Natural killer cell (primary cell): ENCODE data around the gene OVCH1. TPM values are rescaled to one million over a fixed set of nuclear protein-coding genes. Genes with fewer than 3 reads are reported as not detected.
"Not testable (repeated sequence)": the region's sequence is repeated elsewhere in the genome, so short reads cannot be mapped to it uniquely, and the experiment has no call there.

Experiments used
- ATAC-seq, 3 donors: fragments of 150-1000 bp in 2 of 3; fragments of 200-7000 bp in 1 of 3; cut with Tn5 transposase; 1 replicate in 1 of 3; 2 replicates in 2 of 3; pipeline ENCODE4 v1.10.0; 2021; ENCODE audit warnings: mild to moderate bottlenecking in 2 of 3, moderate library complexity in 2 of 3
- DNase-seq, 2 donors: peaks; one replicate each; pipeline versions ENCODE4 v3.0.0 to v3.0.0-alpha.2; 2013 to 2021; ENCODE audit warnings: mixed read lengths in 1 of 2
- H3K27ac ChIP-seq: one replicate; pipeline ENCODE4 v1.5.1; 2013; ENCODE audit warnings: mild to moderate bottlenecking, low read length
- H3K27me3 ChIP-seq: one replicate; pipeline ENCODE4 v1.6.1; 2013; ENCODE audit warnings: low read length; ENCODE audit not compliant: control insufficient read depth, insufficient read depth
- H3K36me3 ChIP-seq: one replicate; pipeline ENCODE4 v1.6.1; 2013; ENCODE audit warnings: low read length; ENCODE audit not compliant: control insufficient read depth, insufficient read depth
- H3K4me1 ChIP-seq: one replicate; pipeline ENCODE4 v1.6.1; 2013; ENCODE audit warnings: low read length; ENCODE audit not compliant: control insufficient read depth, insufficient read depth
- H3K4me3 ChIP-seq: one replicate; pipeline ENCODE4 v1.5.1; 2013; ENCODE audit warnings: low read length
- H3K9me3 ChIP-seq: one replicate; pipeline ENCODE4 v1.6.1; 2013; ENCODE audit warnings: low read length; ENCODE audit not compliant: control insufficient read depth, insufficient read depth
- H3K27ac Mint-ChIP-seq, 2 donors: one replicate each; pipeline ENCODE4 v1.8.0; 2022; ENCODE audit warnings: mild to moderate bottlenecking in 2 of 2, mixed read lengths in 2 of 2, moderate library complexity in 1 of 2
- H3K27me3 Mint-ChIP-seq, 2 donors: one replicate each; pipeline ENCODE4 v1.8.0; 2022; ENCODE audit warnings: low read depth in 2 of 2, mixed read lengths in 2 of 2
- H3K36me3 Mint-ChIP-seq: one replicate; pipeline ENCODE4 v1.8.0; 2022; ENCODE audit warnings: mixed read lengths
- H3K4me1 Mint-ChIP-seq, 2 donors: one replicate each; pipeline ENCODE4 v1.8.0; 2022; ENCODE audit warnings: mixed read lengths in 2 of 2
- H3K4me3 Mint-ChIP-seq: one replicate; pipeline ENCODE4 v1.8.0; 2022; ENCODE audit warnings: mild to moderate bottlenecking, moderate library complexity, mixed read lengths
- H3K9me3 Mint-ChIP-seq, 2 donors: one replicate each; pipeline ENCODE4 v1.8.0; 2022; ENCODE audit warnings: mixed read lengths in 2 of 2
- WGBS: methylation state at CpG from one replicate; pipeline ENCODE4 v1.1.7; 2013; ENCODE audit warnings: missing lambda C conversion rate; ENCODE audit not compliant: insufficient coverage; 5-methylcytosine and 5-hydroxymethylcytosine counted together
- intact Hi-C: fragments of 100-400 bp; cut with micrococcal nuclease; formaldehyde crosslinking; loops from one replicate; pipeline ENCODE4 v1.14.2; 2022
- total RNA-seq, 4 donors: library from RNA; stranded (reverse); fragments of 120-200 nt in 1 of 4; gene quantifications; one replicate each; pipeline versions ENCODE4 v1.2.3 to v1.2.4, GENCODE V29; 2013 to 2022
- TF ChIP-seq, protein P1 (sequence below): fragments of 200-600 bp; IDR thresholded peaks from one replicate; pipeline ENCODE4 v1.8.0; 2022; ENCODE audit warnings: antibody characterized with exemption

The OVCH1 gene
- total RNA-seq, 3 donors from 2014 or later (not counting 1 experiment from before 2014, with no cell fraction given), result not detected

DNA sequence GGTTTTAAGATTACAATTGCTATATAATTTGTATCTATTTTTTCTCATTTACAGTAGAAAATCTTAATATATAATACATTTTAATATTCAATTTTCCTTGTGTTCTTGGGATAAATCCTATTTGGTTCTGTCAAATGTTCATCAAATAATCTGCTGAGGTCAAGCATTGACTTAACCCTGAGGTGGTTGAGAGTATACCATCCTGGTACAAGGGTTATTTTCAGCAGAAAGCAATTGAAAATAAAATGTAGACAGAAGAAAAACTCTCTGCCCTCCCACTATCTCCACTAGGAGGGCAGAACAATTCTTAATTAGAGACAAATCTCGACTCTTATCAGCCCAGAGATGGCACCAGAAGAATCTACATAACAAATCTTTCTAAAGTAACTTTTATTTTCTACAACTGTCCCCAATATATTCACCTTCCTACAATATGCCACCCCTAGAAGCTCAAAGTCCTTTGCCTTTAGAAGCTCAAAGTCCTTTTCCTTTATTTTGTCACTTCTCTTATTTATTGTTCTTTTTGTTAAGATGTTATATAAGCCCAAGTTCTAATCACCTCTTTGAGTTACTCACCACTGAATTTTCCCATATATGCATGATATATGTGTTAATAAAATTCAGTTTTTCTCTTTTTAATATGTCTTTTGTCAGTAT is 58.6 kb downstream of the OVCH1 start:
- Histone ChIP-seq H3K27me3 (peaks cover 2% of the 10 kb centered on the region), H3K4me3 (no peak overlapping the region), H3K4me1 (no peaks in the 10 kb centered on the region), H3K27ac (no peak overlapping the region), H3K9me3 (no peaks in the 10 kb centered on the region), H3K36me3 (no peaks in the 10 kb centered on the region)
- no peaks in the 10 kb centered on the region for H3K9me3 Mint-ChIP-seq
- TF ChIP-seq, protein P1, sequence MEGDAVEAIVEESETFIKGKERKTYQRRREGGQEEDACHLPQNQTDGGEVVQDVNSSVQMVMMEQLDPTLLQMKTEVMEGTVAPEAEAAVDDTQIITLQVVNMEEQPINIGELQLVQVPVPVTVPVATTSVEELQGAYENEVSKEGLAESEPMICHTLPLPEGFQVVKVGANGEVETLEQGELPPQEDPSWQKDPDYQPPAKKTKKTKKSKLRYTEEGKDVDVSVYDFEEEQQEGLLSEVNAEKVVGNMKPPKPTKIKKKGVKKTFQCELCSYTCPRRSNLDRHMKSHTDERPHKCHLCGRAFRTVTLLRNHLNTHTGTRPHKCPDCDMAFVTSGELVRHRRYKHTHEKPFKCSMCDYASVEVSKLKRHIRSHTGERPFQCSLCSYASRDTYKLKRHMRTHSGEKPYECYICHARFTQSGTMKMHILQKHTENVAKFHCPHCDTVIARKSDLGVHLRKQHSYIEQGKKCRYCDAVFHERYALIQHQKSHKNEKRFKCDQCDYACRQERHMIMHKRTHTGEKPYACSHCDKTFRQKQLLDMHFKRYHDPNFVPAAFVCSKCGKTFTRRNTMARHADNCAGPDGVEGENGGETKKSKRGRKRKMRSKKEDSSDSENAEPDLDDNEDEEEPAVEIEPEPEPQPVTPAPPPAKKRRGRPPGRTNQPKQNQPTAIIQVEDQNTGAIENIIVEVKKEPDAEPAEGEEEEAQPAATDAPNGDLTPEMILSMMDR, result no peak
- H3K4me1 Mint-ChIP-seq, result no peaks in the 10 kb centered on the region
- ATAC-seq (no peak), DNase-seq (no peak)
- no peak overlapping the region for H3K27ac Mint-ChIP-seq
- 50% methylated on average over 1 of the region's 1 CpG for WGBS
- H3K4me3 Mint-ChIP-seq, result no peak overlapping the region
- H3K36me3 Mint-ChIP-seq, result no peaks in the 10 kb centered on the region
- intact Hi-C loops, result no loop called here
- H3K27me3 Mint-ChIP-seq, result no peaks in the 10 kb centered on the region

DNA sequence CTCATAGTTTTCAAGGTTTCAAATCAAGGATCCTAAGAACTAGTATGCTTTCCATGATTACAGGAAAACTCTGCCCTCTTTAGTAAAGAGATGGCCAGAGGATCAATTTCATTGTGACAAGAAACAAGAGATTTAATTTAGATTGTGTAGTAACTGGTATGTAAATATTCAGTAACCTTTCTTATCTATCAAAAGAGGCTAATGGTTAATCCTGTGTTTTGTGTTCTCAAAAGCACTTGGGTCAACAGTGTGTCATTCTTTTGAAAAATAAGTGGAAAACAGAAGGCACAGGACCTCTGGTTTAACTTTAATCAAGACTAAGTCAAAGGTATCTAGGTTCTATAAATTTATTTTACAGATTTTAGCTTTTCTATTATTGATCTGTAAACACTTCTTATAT is 59.9 kb downstream of the OVCH1 start:
- H3K27me3 ChIP-seq, result peaks cover 2% of the 10 kb centered on the region
- no peaks in the 10 kb centered on the region for H3K36me3 ChIP-seq
- H3K4me3 ChIP-seq, result no peak overlapping the region
- DNase-seq (no peak), ATAC-seq (no peak)
- no peaks in the 10 kb centered on the region for H3K4me1 ChIP-seq
- Mint-ChIP-seq H3K4me1 (no peaks in the 10 kb centered on the region), H3K4me3 (no peak overlapping the region), H3K36me3 (no peaks in the 10 kb centered on the region), H3K27ac (no peak overlapping the region), H3K9me3 (no peaks in the 10 kb centered on the region), H3K27me3 (no peaks in the 10 kb centered on the region)
- H3K27ac ChIP-seq, result no peak overlapping the region
- H3K9me3 ChIP-seq, result no peaks in the 10 kb centered on the region
- TF ChIP-seq, protein P1, result no peak
- intact Hi-C loops, result no loop called here

DNA sequence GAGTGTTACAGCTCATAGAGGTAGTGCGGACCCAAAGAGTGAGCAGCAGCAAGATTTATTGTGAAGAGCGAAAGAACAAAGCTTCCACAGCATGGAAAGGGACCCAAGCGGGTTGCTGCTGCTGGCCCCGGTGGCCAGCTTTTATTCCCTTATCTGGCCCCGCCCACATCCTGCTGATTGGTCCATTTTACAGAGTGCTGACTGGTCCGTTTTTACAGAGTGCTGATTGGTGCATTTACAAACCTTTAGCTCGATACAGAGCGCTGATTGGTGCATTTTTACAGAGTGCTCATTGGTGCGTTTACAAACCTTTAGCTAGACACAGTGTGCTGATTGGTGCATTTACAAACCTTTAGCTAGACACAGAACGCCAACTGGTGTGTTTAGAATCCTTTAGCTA is 60.7 kb downstream of the OVCH1 start:
- H3K27ac Mint-ChIP-seq, H3K36me3 Mint-ChIP-seq, H3K27ac ChIP-seq, H3K4me3 Mint-ChIP-seq, H3K4me1 ChIP-seq, H3K27me3 ChIP-seq, H3K9me3 ChIP-seq, H3K4me3 ChIP-seq, H3K27me3 Mint-ChIP-seq, ATAC-seq, intact Hi-C loops, H3K4me1 Mint-ChIP-seq, DNase-seq, H3K36me3 ChIP-seq, H3K9me3 Mint-ChIP-seq: not testable (repeated sequence)
- WGBS, result 89% methylated on average over 10 of the region's 10 CpGs

DNA sequence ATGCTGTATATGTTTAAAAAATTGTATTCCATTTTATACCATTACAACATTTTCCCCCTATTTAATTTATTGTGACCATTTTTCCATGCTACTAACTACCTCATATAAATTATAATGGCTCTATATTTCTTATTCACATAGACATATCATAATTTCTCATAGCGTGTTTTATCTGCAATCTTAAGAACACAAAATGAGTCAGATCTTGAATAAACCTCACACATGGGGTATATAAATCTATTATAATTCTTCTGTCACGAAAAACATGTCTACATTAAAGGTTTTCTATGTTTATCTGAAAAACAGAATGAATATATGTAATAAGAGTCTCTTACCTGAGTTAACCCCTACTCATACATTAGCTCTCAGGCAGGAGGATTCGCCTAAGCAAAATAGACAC is 66.0 kb downstream of the OVCH1 start:
- H3K4me1 ChIP-seq, result no peaks in the 10 kb centered on the region
- 94% methylated on average over 1 of the region's 3 CpGs for WGBS
- H3K9me3 ChIP-seq, result no peaks in the 10 kb centered on the region
- no peaks in the 10 kb centered on the region for H3K36me3 ChIP-seq
- ATAC-seq (no peak), DNase-seq (no peak)
- peaks cover 0 to 4% of the 10 kb centered on the region in 2 donors for H3K27me3 Mint-ChIP-seq
- H3K27me3 ChIP-seq, result peaks cover 2% of the 10 kb centered on the region
- H3K27ac ChIP-seq, result no peak overlapping the region
- intact Hi-C loops, result no loop called here
- H3K4me3 ChIP-seq, result no peak overlapping the region
- no peaks in the 10 kb centered on the region for H3K4me1 Mint-ChIP-seq
- H3K36me3 Mint-ChIP-seq, result no peaks in the 10 kb centered on the region
- H3K4me3 Mint-ChIP-seq, result no peak overlapping the region
- TF ChIP-seq, protein P1, result no peak
- no peaks in the 10 kb centered on the region for H3K9me3 Mint-ChIP-seq
- H3K27ac Mint-ChIP-seq, result no peak overlapping the region
